CD4-positive, alpha-beta T cell treated with Interleukin-17A for 1 hour (primary cell): Measurements from ENCODE around the gene FGF21.
"Not testable (repeated sequence)": the region's sequence is repeated elsewhere in the genome, so short reads cannot be mapped to it uniquely, and the experiment has no call there.

Experiments
- DNase-seq: peaks from one replicate; pipeline ENCODE4 v3.0.0-alpha.2; 2020

FGF21 gene

DNA sequence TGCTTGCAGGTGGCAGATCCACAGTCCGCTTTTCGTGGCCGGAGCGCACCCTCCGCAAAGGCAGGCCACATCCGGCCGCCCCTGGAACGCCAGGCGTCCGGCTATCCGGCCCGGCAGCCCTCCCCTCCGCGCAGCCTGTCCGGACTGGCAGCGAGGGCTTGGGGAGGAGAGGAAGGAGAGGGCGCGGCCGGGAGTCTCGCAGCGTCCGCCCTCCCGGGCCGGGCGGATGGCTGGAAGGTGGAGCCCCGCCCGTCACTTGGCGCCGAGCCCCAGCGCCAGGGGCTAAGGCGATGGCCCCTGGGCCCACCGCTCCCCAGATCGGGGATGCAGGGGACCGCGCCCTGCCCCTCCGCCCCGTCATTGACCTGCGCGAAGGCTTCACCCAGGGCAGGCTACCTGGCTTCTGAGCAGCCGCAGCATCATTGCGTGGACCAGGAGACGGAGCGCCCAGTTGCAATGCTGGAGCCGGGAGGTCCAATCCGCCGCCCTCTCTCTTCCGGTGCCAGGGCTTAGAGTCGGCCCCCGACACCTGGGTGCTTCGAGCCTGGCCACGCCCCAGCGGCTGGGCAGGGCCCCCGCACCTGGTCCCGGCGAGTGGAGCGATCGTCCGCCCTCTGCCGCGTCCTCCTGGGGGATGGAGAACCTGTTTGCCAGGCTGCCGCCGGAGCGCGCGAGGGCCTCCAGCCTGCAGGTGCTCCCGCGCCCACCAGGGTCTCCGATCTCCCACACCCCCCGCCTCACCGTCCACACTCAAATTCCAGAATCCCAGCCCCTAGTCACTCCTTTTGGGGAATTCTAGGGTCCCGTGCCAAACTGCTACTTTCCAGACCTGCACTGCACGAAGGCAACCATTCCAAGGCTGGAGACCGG, 2.6 kb upstream of the FGF21 start, which contains the start of gene FUT1:
Gene FUT1 (minus strand): TSS at position 146 of the 870 bp plus-strand sequence. CDS start 1,360 bp downstream, outside the sequence.
- DNase-seq = peak; percentile 35

DNA sequence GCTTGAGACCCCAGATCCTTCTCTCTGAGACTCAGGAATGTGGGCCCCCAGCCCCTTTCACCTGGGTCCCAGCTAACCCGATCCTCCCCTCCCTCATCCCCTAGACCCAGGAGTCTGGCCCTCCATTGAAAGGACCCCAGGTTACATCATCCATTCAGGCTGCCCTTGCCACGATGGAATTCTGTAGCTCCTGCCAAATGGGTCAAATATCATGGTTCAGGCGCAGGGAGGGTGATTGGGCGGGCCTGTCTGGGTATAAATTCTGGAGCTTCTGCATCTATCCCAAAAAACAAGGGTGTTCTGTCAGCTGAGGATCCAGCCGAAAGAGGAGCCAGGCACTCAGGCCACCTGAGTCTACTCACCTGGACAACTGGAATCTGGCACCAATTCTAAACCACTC, 463 bp downstream of the FGF21 start:
- DNase-seq = no peak

- DNase-seq = no peak
These were observed 888 bp downstream of the FGF21 start for GRCh38 chr19:48756212-48756611.

GRCh38 chr19:48756686-48757085, 1.4 kb downstream of the FGF21 start:
- DNase-seq = no peak

GRCh38 chr19:48757089-48757675, 1.9 kb downstream of the FGF21 start:
- DNase-seq = no peak

- DNase-seq = no peak
These were observed 2.4 kb downstream of the FGF21 start for GRCh38 chr19:48757741-48758144.

DNA sequence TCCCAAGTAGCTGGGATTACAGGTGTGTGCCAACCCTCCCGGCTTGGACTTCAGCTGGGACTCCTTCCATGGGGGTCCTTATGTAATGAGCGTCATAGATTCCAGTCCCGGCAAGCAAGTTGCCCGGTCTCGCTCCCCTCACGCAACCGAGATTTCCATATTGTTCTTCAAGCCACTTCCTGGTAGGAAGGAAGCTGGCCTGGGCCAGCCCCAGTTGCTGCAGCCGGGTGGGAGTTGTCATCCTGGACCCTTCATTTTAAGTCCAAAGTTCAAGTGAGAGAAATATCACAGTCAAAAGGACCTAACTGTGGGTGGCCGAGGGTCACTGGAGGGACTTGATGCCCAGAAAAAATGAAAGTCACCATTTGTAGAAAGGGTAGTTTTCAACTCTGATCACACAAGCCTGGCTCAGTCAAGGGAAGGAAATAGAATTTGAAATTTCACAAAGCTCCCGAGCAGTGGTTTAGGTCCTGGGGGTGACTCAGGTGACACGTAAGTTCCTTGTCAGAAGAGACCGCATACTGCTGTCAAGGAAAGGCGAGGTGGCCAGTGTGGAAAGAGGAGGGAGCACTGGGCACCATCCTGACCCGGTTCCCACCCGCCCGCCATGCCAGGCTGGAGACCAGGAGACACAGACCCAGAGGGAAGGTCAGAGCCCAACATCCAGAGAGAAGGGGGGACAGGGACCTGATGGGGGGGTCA, 5.3 kb downstream of the FGF21 start:
- DNase-seq = no peak

GRCh38 chr19:48765816-48766215, 10.5 kb downstream of the FGF21 start:
- not testable (repeated sequence) for DNase-seq

DNA sequence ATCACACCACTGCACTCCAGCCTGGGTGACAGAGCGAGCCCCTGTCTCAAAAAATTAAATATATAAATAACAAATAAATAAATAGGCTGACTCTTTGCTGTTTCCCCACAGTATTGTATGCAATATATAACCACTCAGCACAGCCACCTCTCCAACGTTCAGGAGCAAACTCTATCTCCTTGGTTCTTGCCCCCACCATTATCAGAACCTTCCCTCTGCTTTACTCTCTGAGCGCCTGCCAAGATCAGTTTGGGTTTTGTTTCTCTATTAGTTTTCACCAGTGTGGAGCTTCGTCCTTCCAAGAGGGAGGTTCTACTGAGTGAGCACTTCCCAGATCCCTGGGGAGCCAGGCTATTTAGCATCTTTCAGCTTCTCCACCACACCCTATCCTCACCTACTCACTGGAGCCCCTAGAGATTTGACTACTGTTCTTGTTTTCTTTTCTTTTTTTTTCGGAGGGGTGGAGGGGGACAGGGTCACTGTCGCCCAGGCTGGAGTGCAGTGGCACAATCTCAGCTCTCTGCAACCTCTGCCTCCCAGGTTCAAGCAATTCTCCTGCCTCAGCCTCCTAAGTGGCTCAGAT, 12.9 kb downstream of the FGF21 start:
- not testable (repeated sequence) for DNase-seq

GRCh38 chr19:48768994-48769713, 13.8 kb downstream of the FGF21 start:
- no peak for DNase-seq

GRCh38 chr19:48770266-48770665, 14.9 kb downstream of the FGF21 start:
- DNase-seq = no peak

GRCh38 chr19:48770734-48771472, 15.6 kb downstream of the FGF21 start:
- no peak for DNase-seq

DNA sequence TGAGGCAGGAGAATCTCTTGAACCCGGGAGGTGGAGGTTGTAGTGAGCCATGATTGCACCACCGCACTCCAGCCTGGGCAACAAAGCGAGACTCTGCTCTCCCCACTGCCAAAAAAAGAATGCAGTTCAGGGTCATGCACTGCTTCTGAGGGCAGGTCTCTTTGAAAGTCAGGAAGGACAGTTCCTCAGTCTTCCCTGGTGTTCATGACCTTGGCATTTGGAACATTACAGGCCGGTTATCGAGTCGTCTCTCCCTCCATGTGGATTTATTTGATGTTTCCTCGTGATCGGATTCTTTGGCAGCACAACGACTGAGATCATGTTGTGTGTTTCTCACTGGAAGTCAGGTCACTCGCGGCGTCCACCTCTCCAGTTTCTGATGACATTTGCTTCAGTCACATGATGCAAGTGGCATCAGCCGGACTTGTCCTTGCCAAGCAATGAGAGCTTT, 17.2 kb downstream of the FGF21 start:
- DNase-seq = no peak

DNA sequence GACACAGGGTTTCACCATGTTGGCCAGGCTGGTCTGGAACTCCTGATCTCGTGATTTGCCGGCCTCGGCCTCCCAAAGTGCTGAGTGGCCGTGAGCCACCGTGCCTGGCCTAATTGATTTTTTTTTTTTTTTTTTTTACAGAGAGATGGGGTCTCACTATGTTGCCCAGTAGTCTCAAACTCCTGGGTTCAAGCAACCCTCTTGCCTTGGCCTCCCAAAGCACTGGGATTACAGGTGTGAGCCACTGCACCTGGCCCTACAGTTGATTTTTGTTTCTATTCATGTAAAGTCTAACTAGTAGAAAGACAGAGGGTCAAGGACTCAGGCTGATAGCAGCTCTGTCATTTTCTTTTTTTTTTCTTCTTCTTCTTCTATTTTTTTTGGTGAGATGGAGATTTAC, 21.8 kb downstream of the FGF21 start:
- no peak for DNase-seq

DNA sequence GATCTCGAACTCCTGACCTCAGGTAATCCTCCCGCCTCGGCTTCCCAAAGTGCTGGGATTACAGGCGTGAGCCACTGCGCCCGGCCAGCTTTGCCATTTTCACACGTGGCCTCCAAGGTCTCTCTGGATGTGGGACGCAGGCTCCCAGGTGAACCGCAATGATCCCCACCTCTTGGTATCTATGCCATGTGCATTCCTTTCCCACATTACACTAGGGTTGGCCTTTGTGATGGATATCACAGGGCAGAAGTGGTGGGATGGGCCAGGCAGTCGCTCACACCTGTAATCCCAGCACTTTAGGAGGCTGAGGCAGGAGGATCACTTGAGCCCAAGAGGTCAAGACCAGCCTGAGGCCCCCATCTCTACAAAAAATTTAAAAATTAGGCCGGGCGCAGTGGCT, 22.4 kb downstream of the FGF21 start:
- no peak for DNase-seq

- DNase-seq = no peak
These were observed 24.3 kb downstream of the FGF21 start for GRCh38 chr19:48779636-48780035.

DNA sequence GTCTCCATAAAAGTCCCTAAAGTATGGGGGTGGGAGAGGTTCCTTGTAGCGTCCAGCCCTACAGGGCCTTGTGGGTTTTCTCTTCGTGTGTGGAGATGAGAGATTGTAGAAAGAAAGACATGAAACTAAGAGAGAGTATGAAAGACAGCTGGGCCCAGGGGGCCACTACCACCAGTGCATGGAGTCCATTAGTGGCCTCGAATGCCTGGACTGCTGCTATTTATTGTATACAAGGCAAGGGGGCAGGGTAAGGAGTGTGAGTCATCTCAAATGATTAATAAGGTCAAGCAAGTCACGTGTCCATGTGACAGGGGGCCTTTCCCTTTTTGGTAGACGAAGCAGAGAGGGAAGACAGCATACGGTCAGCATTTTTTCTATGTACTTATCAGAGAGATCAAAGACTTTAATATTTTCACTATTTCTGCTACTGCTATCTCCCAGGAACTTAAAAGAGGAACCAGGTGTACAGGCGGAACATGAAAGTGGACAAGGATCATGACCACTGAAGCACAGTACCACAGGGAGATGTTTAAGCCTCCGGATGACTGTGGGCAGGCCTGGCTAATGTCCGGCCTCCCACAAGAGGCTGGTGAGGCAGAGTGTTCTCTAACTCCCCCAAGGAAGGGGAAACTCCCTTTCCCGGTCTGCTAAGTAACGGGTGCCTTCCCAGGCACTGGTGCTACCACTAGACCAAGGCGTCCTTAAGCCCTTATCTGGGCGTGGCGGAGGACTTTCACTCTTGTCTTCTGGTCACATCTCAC, 25.5 kb downstream of the FGF21 start:
- peak; percentile 15 for DNase-seq

- DNase-seq = no peak
These were observed 29.2 kb downstream of the FGF21 start for GRCh38 chr19:48784527-48784926.

- not testable (repeated sequence) for DNase-seq
These were observed 31.1 kb downstream of the FGF21 start for GRCh38 chr19:48786422-48786821.

GRCh38 chr19:48787331-48787730, 32.0 kb downstream of the FGF21 start:
- DNase-seq = not testable (repeated sequence)

DNA sequence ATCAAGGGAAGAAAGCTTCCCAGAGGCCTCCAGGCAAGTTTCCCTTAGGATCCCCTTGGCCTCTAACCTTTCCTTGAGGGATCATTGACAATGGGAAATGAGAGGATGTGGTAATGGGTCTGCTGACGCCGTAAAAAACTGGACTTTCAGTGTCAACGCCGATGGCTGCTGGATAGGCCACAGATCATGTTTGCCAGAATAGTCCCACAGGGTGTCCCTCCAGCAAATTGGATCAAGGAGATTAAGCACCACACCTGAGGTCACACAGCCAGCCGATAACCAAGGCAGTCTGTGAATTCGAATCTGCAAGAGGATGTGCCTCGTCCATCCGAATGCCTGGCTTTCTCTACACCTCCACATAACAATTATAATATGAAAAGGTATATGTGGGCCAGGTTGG, 37.9 kb downstream of the FGF21 start:
- no peak for DNase-seq
